ENCODE results near the gene AHSA1. TPM values are rescaled to one million over a fixed set of nuclear protein-coding genes. Genes with fewer than 3 reads are reported as not detected.

The AHSA1 gene
- total RNA-seq, 1 donor from 2014 or later, result 301 TPM

- Mint-ChIP-seq H3K4me1 (ENCODE audit: low read depth) (no peaks in the 10 kb centered on the region), H3K4me3 (ENCODE audit: low read depth) (no peak overlapping the region), H3K9me3 (no peaks in the 10 kb centered on the region), H3K27ac (no peak overlapping the region), H3K27me3 (ENCODE audit: low read depth) (peaks cover 1% of the 10 kb centered on the region), H3K36me3 (ENCODE audit: low read depth) (no peaks in the 10 kb centered on the region)
- DNase-seq (ENCODE audit: low spot score), result no peak
- intact Hi-C loops (cut with micrococcal nuclease), result no loop called here
Observed at GRCh38 chr14:77478796-77479195, 20.9 kb downstream of the AHSA1 start.

DNA sequence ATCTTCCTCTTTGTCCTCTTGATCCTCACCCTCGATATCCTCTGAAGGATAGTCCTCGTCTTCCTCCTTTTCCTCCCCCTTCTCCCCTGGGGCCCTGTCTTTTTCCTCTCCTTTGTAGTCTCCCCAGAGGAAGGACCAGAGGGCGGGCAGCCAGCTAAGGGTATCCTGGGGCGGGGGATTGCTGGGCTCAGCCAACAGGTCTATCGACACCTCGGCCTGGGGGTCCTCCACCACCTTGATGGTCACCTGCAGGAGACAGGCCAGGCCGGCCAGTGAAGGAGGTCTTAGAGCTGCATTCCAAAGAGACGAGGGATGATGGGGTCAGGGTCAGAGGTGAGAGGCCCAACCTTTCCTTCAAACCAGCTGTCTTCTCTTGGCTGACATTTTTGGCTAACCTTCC, 24.5 kb downstream of the AHSA1 start:
- intact Hi-C loops (cut with micrococcal nuclease), result no loop called here
- H3K36me3 Mint-ChIP-seq (ENCODE audit: low read depth), result no peaks in the 10 kb centered on the region
- no peak overlapping the region for H3K27ac Mint-ChIP-seq
- H3K9me3 Mint-ChIP-seq, result no peaks in the 10 kb centered on the region
- no peak for DNase-seq (ENCODE audit: low spot score)
- H3K27me3 Mint-ChIP-seq (ENCODE audit: low read depth), result no peaks in the 10 kb centered on the region
- H3K4me1 Mint-ChIP-seq (ENCODE audit: low read depth), result no peaks in the 10 kb centered on the region
- H3K4me3 Mint-ChIP-seq (ENCODE audit: low read depth), result no peak overlapping the region

GRCh38 chr14:77485256-77485655, 27.4 kb downstream of the AHSA1 start:
- Mint-ChIP-seq H3K9me3 (no peaks in the 10 kb centered on the region), H3K4me1 (ENCODE audit: low read depth) (no peaks in the 10 kb centered on the region), H3K27ac (no peak overlapping the region), H3K27me3 (ENCODE audit: low read depth) (no peaks in the 10 kb centered on the region), H3K36me3 (ENCODE audit: low read depth) (no peaks in the 10 kb centered on the region), H3K4me3 (ENCODE audit: low read depth) (no peak overlapping the region)
- no peak for DNase-seq (ENCODE audit: low spot score)
- intact Hi-C loops (cut with micrococcal nuclease), result no loop called here

- H3K9me3 Mint-ChIP-seq, result no peaks in the 10 kb centered on the region
- H3K4me1 Mint-ChIP-seq (ENCODE audit: low read depth), result no peaks in the 10 kb centered on the region
- no peak overlapping the region for H3K4me3 Mint-ChIP-seq (ENCODE audit: low read depth)
- no peak overlapping the region for H3K27ac Mint-ChIP-seq
- no peaks in the 10 kb centered on the region for H3K27me3 Mint-ChIP-seq (ENCODE audit: low read depth)
- intact Hi-C loops (cut with micrococcal nuclease), result no loop called here
- DNase-seq (ENCODE audit: low spot score), result no peak
- no peaks in the 10 kb centered on the region for H3K36me3 Mint-ChIP-seq (ENCODE audit: low read depth)
Observed at GRCh38 chr14:77485901-77486678, 28.2 kb downstream of the AHSA1 start.

- intact Hi-C loops (cut with micrococcal nuclease), result no loop called here
- Mint-ChIP-seq H3K27me3 (ENCODE audit: low read depth) (no peaks in the 10 kb centered on the region), H3K4me3 (ENCODE audit: low read depth) (no peak overlapping the region), H3K4me1 (ENCODE audit: low read depth) (no peaks in the 10 kb centered on the region), H3K36me3 (ENCODE audit: low read depth) (no peaks in the 10 kb centered on the region), H3K9me3 (no peaks in the 10 kb centered on the region), H3K27ac (no peak overlapping the region)
- DNase-seq (ENCODE audit: low spot score), result no peak
Observed at GRCh38 chr14:77488558-77488957, 30.7 kb downstream of the AHSA1 start.

DNA sequence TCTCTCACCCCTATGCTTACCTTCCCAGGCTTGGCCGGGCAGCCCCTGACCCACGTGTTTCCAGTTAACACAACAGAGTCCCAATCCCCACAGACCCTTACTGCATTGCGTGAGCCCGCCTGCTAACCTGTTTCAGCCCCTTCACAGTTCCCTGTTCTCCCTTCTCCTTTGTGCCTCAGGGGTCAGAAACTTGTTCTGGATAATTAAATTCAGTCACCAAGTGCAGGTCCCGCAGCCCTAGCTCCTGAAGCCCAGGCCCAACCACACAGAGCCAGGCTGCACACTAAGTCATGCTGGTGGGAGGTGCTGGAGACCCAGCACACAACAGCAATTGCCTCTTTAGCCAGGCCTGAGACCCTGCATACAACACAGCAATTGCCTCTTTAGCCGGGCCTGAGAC, 31.1 kb downstream of the AHSA1 start:
- no peaks in the 10 kb centered on the region for H3K36me3 Mint-ChIP-seq (ENCODE audit: low read depth)
- DNase-seq (ENCODE audit: low spot score), result no peak
- H3K9me3 Mint-ChIP-seq, result no peaks in the 10 kb centered on the region
- no peak overlapping the region for H3K27ac Mint-ChIP-seq
- intact Hi-C loops (cut with micrococcal nuclease), result no loop called here
- H3K4me3 Mint-ChIP-seq (ENCODE audit: low read depth), result no peak overlapping the region
- H3K4me1 Mint-ChIP-seq (ENCODE audit: low read depth), result no peaks in the 10 kb centered on the region
- H3K27me3 Mint-ChIP-seq (ENCODE audit: low read depth), result no peaks in the 10 kb centered on the region

DNA sequence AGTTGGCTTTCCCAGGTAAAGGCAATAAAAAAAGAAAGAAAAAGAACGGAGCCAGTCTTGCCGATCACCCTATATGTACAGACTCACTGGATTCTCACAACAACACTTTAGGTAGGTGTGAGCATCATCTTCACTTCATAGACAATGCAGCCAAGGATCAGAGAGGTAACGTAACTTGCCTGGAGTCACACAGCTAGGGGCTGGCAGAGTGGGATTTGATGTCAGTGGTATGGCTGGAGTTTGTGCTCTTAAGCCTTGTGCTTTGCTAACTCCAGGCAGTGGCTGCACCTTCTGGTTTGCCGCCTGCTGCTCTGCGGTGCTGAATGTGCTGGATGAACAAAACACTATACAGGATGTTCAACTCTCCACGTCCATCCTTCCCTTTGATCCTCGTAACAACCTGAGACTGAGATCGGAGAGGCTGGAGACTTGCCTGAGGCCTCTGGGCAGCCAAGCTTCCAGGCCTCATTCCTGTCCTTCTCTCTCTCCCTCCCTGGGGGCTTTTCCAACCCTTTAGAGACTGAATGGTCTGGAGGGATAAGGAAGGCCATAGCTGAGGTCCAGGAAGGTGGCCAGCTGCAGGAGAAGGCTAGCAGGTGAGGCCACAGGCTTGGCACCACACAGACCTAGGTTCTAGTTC, 32.6 kb downstream of the AHSA1 start:
- no peaks in the 10 kb centered on the region for H3K36me3 Mint-ChIP-seq (ENCODE audit: low read depth)
- H3K27me3 Mint-ChIP-seq (ENCODE audit: low read depth), result peaks cover 2% of the 10 kb centered on the region
- H3K4me3 Mint-ChIP-seq (ENCODE audit: low read depth), result no peak overlapping the region
- H3K9me3 Mint-ChIP-seq, result no peaks in the 10 kb centered on the region
- no peaks in the 10 kb centered on the region for H3K4me1 Mint-ChIP-seq (ENCODE audit: low read depth)
- no peak for DNase-seq (ENCODE audit: low spot score)
- intact Hi-C loops (cut with micrococcal nuclease), result no loop called here
- no peak overlapping the region for H3K27ac Mint-ChIP-seq

- H3K4me3 Mint-ChIP-seq (ENCODE audit: low read depth), result no peak overlapping the region
- H3K9me3 Mint-ChIP-seq, result no peaks in the 10 kb centered on the region
- H3K36me3 Mint-ChIP-seq (ENCODE audit: low read depth), result no peaks in the 10 kb centered on the region
- H3K27ac Mint-ChIP-seq, result no peak overlapping the region
- no peaks in the 10 kb centered on the region for H3K4me1 Mint-ChIP-seq (ENCODE audit: low read depth)
- intact Hi-C loops (cut with micrococcal nuclease), result no loop called here
- peaks cover 6% of the 10 kb centered on the region for H3K27me3 Mint-ChIP-seq (ENCODE audit: low read depth)
- no peak for DNase-seq (ENCODE audit: low spot score)
Observed at GRCh38 chr14:77491056-77491455, 33.2 kb downstream of the AHSA1 start.

GRCh38 chr14:77495334-77495733, 37.4 kb downstream of the AHSA1 start:
- Mint-ChIP-seq H3K9me3 (no peaks in the 10 kb centered on the region), H3K4me1 (ENCODE audit: low read depth) (peaks cover 3% of the 10 kb centered on the region), H3K36me3 (ENCODE audit: low read depth) (no peaks in the 10 kb centered on the region), H3K4me3 (ENCODE audit: low read depth) (no peak overlapping the region), H3K27ac (no peak overlapping the region), H3K27me3 (ENCODE audit: low read depth) (peaks cover 31% of the 10 kb centered on the region)
- intact Hi-C loops (cut with micrococcal nuclease), result no loop called here
- no peak for DNase-seq (ENCODE audit: low spot score)

GRCh38 chr14:77498120-77498979, 40.5 kb downstream of the AHSA1 start, which contains the start of gene ISM2:
ISM2 (minus strand) TSS chr14:77498816; CDS start chr14:77498793, 23 bp downstream.
- peak; percentile 36 for DNase-seq (ENCODE audit: low spot score)
- H3K27me3 Mint-ChIP-seq (ENCODE audit: low read depth), result peaks cover 37% of the 10 kb centered on the region
- H3K4me1 Mint-ChIP-seq (ENCODE audit: low read depth), result peaks cover 3% of the 10 kb centered on the region
- H3K9me3 Mint-ChIP-seq, result peaks cover 4% of the 10 kb centered on the region
- peak within 1 kb of the TSS; percentile 54 for H3K4me3 Mint-ChIP-seq (ENCODE audit: low read depth)
- peaks cover 3% of the 10 kb centered on the region for H3K36me3 Mint-ChIP-seq (ENCODE audit: low read depth)
- H3K27ac Mint-ChIP-seq, result no peak within 1 kb of the TSS
- intact Hi-C loops (cut with micrococcal nuclease), result no loop called here

GRCh38 chr14:77498984-77499527, 41.2 kb downstream of the AHSA1 start:
- Mint-ChIP-seq H3K4me1 (ENCODE audit: low read depth) (peaks cover 3% of the 10 kb centered on the region), H3K9me3 (peaks cover 5% of the 10 kb centered on the region), H3K27me3 (ENCODE audit: low read depth) (peaks cover 37% of the 10 kb centered on the region), H3K27ac (no peak overlapping the region), H3K36me3 (ENCODE audit: low read depth) (peaks cover 3% of the 10 kb centered on the region), H3K4me3 (ENCODE audit: low read depth) (peak overlapping the region; percentile 54)
- no peak for DNase-seq (ENCODE audit: low spot score)
- intact Hi-C loops (cut with micrococcal nuclease), result no loop called here

GRCh38 chr14:77502109-77502782, 44.4 kb downstream of the AHSA1 start:
- H3K4me1 Mint-ChIP-seq (ENCODE audit: low read depth), result peaks cover 3% of the 10 kb centered on the region
- peaks cover 5% of the 10 kb centered on the region for H3K9me3 Mint-ChIP-seq
- peaks cover 26% of the 10 kb centered on the region for H3K27me3 Mint-ChIP-seq (ENCODE audit: low read depth)
- peaks cover 9% of the 10 kb centered on the region for H3K36me3 Mint-ChIP-seq (ENCODE audit: low read depth)
- intact Hi-C loops (cut with micrococcal nuclease), result no loop called here
- no peak overlapping the region for H3K27ac Mint-ChIP-seq
- H3K4me3 Mint-ChIP-seq (ENCODE audit: low read depth), result no peak overlapping the region
- no peak for DNase-seq (ENCODE audit: low spot score)

All from activated T-helper 2 cell treated with anti-CD3 and anti-CD28 coated beads, Interferon-gamma antibody, Interleukin-2, Interleukin-4, amounts not matched to agents 10 μg/mL and 5 μg/mL and 100 μg/mL, durations not matched to agents 14 hours and 24 hours and 36 hours (primary cell).